ENCODE measurements around the gene MAOA. TPM values are rescaled to one million over a fixed set of nuclear protein-coding genes. Genes with fewer than 3 reads are reported as not detected.

The MAOA gene
- total and polyA plus RNA-seq, 9 of the 15 experiments (the other 6 are each of a cell fraction or from before 2014, with no cell fraction given) = 0.68 to 2.7 (median 1.9) TPM

DNA sequence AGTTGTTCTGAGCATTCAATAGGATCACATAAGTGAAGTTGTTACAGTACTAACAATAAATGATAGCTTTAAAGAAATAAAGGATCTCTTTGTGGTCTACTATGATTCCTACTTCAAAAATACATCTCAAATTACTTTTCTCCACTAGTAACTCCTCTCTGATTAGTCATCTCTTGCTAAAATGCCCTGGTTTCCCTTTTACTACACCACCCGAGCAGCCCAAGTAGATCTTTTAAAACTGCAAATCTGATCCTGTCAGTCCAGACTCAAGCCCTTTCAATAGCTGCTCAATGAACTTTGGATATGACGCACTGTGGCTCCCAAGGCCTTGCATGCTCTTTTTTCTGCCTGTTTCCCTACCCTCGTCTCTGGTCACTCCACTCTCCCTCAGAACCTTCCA is 97.5 kb downstream of the MAOA start:
- in situ Hi-C loops (cut with MboI) (loop anchor here (10.0 kb wide), 1 partner anchor 1969 kb away; no protein-coding TSS in a partner anchor), intact Hi-C loops (cut with micrococcal nuclease) (loop anchor here (10.0 kb wide), 2 partner anchors 409 to 1969 kb away; no protein-coding TSS in a partner anchor)
- ChIA-PET POLR2A (no interaction called here), CTCF (ENCODE audit: low intra/inter-chr PET ratio) (no interaction called here)
- TF ChIP-seq GABPA (tag; conservative IDR thresholded peaks at IDR 0.05; ENCODE audit: low read depth) (no peak), ZBTB7A (IDR thresholded peaks at IDR 0.05; ENCODE audit: borderline replicate concordance, control insufficient read depth, low read depth, low read length) (no peak), PRPF4 (IDR thresholded peaks at IDR 0.05; ENCODE audit: insufficient read depth, low read depth, low read length, poor library complexity, severe bottlenecking) (no peak), TRIM24 (IDR thresholded peaks at IDR 0.05) (no peak)
- no peaks in the 10 kb centered on the region for H3K9me3 ChIP-seq (replicated peaks; ENCODE audit: control insufficient read depth, insufficient read depth, low read depth, low read length)
- WGBS (ENCODE audit: insufficient coverage, low coverage, missing lambda C conversion rate) = 6% methylated on average over 3 of the region's 3 CpGs
- no peaks in the 10 kb centered on the region for H3K9me1 ChIP-seq (ENCODE audit: control insufficient read depth, insufficient read depth, low read length)
- no peak overlapping the region for H3K9ac ChIP-seq (ENCODE audit: insufficient read depth in 1 of 2, low read depth in 2 of 2, low read length in 2 of 2)
- peaks cover 0 to 6% of the 10 kb centered on the region in 2 experiments; a peak in 2 of 5 replicates for H3K27me3 ChIP-seq (ENCODE audit: control insufficient read depth in 2 of 2, insufficient read depth in 2 of 2, low read length in 2 of 2)
- H4K20me1 ChIP-seq (replicated peaks; ENCODE audit: control insufficient read depth, insufficient read depth, low read length) = no peaks in the 10 kb centered on the region
- no peak overlapping the region for H3K27ac ChIP-seq (ENCODE audit: extremely low read depth, low read depth, low read length)
- DNase-seq (ENCODE audit: extremely low read depth in 1 of 4, low spot score in 3 of 4) = no peak
- H3K4me2 ChIP-seq (ENCODE audit: insufficient read depth, low read length) = no peak overlapping the region
- no peak overlapping the region for H3K4me3 ChIP-seq
- no peaks in the 10 kb centered on the region for H3K4me1 ChIP-seq (replicated peaks in 1 of 2; ENCODE audit: control insufficient read depth in 2 of 2, insufficient read depth in 2 of 2, low read length in 2 of 2)
- BruUV-seq (replicated peaks) = no TSS peak
- ATAC-seq = no peak
- no peak overlapping the region for H2AFZ ChIP-seq (ENCODE audit: low read depth, low read length)
- H3K36me3 ChIP-seq (ENCODE audit: control insufficient read depth, insufficient read depth, low read length) = no peaks in the 10 kb centered on the region
- FAIRE-seq = no peak
- H3K79me2 ChIP-seq (ENCODE audit: control insufficient read depth, insufficient read depth, low read length) = no peaks in the 10 kb centered on the region

DNA sequence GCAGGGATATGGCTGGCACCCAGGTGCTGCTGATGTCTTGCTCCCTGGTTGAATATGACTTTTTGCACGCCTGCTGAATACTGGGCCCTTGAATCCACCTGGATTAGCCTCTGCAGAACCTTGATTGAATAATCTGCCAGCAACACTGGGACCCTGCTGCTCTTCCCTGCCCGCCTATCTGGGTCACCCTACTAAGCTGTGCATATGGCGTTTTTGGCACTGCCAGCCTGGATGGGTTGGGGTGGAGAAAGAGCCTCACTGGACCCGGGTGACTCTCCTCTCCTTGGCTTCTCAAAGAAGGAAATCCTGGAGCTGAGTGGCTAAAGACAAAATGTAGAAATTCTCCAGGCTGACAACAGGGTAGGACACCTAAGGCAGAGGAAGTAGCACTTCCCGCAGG is 100.0 kb downstream of the MAOA start:
- Histone ChIP-seq H3K27ac (ENCODE audit: extremely low read depth, low read depth, low read length) (no peak overlapping the region), H4K20me1 (replicated peaks; ENCODE audit: control insufficient read depth, insufficient read depth, low read length) (no peaks in the 10 kb centered on the region), H3K9me3 (replicated peaks; ENCODE audit: control insufficient read depth, insufficient read depth, low read depth, low read length) (no peaks in the 10 kb centered on the region), H3K36me3 (ENCODE audit: control insufficient read depth, insufficient read depth, low read length) (no peaks in the 10 kb centered on the region), H3K4me3 (no peak overlapping the region), H3K27me3 (ENCODE audit: control insufficient read depth in 2 of 2, insufficient read depth in 2 of 2, low read length in 2 of 2) (peaks cover 0 to 6% of the 10 kb centered on the region in 2 experiments; a peak in 2 of 5 replicates), H3K4me2 (ENCODE audit: insufficient read depth, low read length) (no peak overlapping the region), H3K9ac (ENCODE audit: insufficient read depth in 1 of 2, low read depth in 2 of 2, low read length in 2 of 2) (no peak overlapping the region), H3K9me1 (ENCODE audit: control insufficient read depth, insufficient read depth, low read length) (no peaks in the 10 kb centered on the region), H2AFZ (ENCODE audit: low read depth, low read length) (no peak overlapping the region), H3K79me2 (ENCODE audit: control insufficient read depth, insufficient read depth, low read length) (no peaks in the 10 kb centered on the region), H3K4me1 (replicated peaks in 1 of 2; ENCODE audit: control insufficient read depth in 2 of 2, insufficient read depth in 2 of 2, low read length in 2 of 2) (no peaks in the 10 kb centered on the region)
- FAIRE-seq (no peak), DNase-seq (ENCODE audit: extremely low read depth in 1 of 4, low spot score in 3 of 4) (no peak), ATAC-seq (no peak)
- ChIA-PET POLR2A (no interaction called here), CTCF (ENCODE audit: low intra/inter-chr PET ratio) (no interaction called here)
- in situ Hi-C loops (cut with MboI) = loop anchor here (10.0 kb wide), 1 partner anchor 1971 kb away; no protein-coding TSS in a partner anchor
- no TSS peak for BruUV-seq (replicated peaks)
- WGBS (ENCODE audit: insufficient coverage, low coverage, missing lambda C conversion rate) = 0% methylated on average over 3 of the region's 5 CpGs
- no peak for TF ChIP-seq IRF2 (CRISPR knock-in tag; IDR thresholded peaks at IDR 0.05)
- intact Hi-C loops (cut with micrococcal nuclease) = loop anchor here (10.0 kb wide), 2 partner anchors 411 to 1971 kb away; no protein-coding TSS in a partner anchor
